ENCODE results near the gene DCAF8.

Gene DCAF8

GRCh38 chr1:160200786-160201185 is 61.6 kb downstream of the DCAF8 start:
- DNase-seq = no peak

- no peak for DNase-seq
Measured at GRCh38 chr1:160197231-160197630, 65.1 kb downstream of the DCAF8 start.

- no peak for DNase-seq
Measured at GRCh38 chr1:160196143-160196542, 66.2 kb downstream of the DCAF8 start.

- DNase-seq = no peak
Measured at GRCh38 chr1:160194737-160195059, 67.7 kb downstream of the DCAF8 start.

- no peak for DNase-seq
Measured at GRCh38 chr1:160193832-160194736, 68.3 kb downstream of the DCAF8 start.

- peak; percentile 71 for DNase-seq
Measured at GRCh38 chr1:160193091-160193819, 69.1 kb downstream of the DCAF8 start.

GRCh38 chr1:160192234-160192633 is 70.1 kb downstream of the DCAF8 start:
- no peak for DNase-seq

- DNase-seq = no peak
Measured at GRCh38 chr1:160191756-160192155, 70.6 kb downstream of the DCAF8 start.

- DNase-seq = no peak
Measured at GRCh38 chr1:160189649-160190625, 72.4 kb downstream of the DCAF8 start, which contains the start of gene CASQ1. CASQ1 (plus strand) TSS chr1:160190575; CDS start chr1:160190752, 177 bp downstream.

- no peak for DNase-seq
Measured at GRCh38 chr1:160188341-160188740, 74.0 kb downstream of the DCAF8 start.

GRCh38 chr1:160187407-160187806 is 74.9 kb downstream of the DCAF8 start:
- DNase-seq = no peak

GRCh38 chr1:160186729-160187128 is 75.6 kb downstream of the DCAF8 start:
- no peak for DNase-seq

GRCh38 chr1:160186246-160186645 is 76.1 kb downstream of the DCAF8 start:
- no peak for DNase-seq

- no peak for DNase-seq
Measured at GRCh38 chr1:160179336-160179735, 83.0 kb downstream of the DCAF8 start.

GRCh38 chr1:160178731-160179130 is 83.6 kb downstream of the DCAF8 start:
- DNase-seq = no peak

- DNase-seq = no peak
Measured at GRCh38 chr1:160177667-160178066, 84.7 kb downstream of the DCAF8 start.

- DNase-seq = no peak
Measured at GRCh38 chr1:160177231-160177630, 85.1 kb downstream of the DCAF8 start.

GRCh38 chr1:160171980-160172379 is 90.4 kb downstream of the DCAF8 start:
- DNase-seq = no peak

- no peak for DNase-seq
Measured at GRCh38 chr1:160171354-160171753, 91.0 kb downstream of the DCAF8 start.

GRCh38 chr1:160169553-160170399 is 92.6 kb downstream of the DCAF8 start:
- DNase-seq = no peak

- no peak for DNase-seq
Measured at GRCh38 chr1:160168609-160169369, 93.6 kb downstream of the DCAF8 start.

Data from CD4-positive, alpha-beta T cell treated with Interferon gamma for 1 hour (primary cell).